ENCODE data around the gene P2RX1.

DNA sequence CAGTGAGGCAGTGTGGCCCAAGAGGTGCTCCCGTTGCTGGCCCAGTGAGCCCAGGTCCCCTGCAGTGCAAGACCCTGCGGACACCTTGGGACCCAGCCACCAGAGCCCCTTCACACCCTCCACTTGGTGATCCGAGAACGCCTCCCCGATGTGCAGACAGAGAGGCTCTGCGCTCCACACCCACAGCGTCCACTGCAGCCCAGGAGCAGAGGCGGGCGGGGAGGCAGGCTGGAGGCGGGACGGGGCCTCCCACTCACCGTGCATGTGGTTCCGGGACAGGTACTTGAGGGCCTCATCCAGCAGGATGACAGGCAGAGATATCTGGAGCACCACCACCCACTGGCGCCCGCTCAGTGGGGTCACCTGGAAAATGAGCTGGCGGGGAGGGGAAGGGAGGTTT lies 12.1 kb upstream of the P2RX1 start:
- TF ChIP-seq CTCF (conservative IDR thresholded peaks at IDR 0.05) (no peak), EZH2 (IDR thresholded peaks at IDR 0.05; ENCODE audit: low read depth) (no peak)

Measured in PC-9 (cell line).